NB4 (cell line): Measurements from ENCODE around the gene KASH5.

Experiments used
- MAX ChIP-seq: IDR thresholded peaks from 2 replicates; pipeline ENCODE4 v1.6.1; 2011; ENCODE audit warnings: low read depth, low read length
- MYC ChIP-seq: IDR thresholded peaks from 2 replicates; pipeline ENCODE4 v1.6.1; 2011; ENCODE audit warnings: low read depth, low read length
- POLR2A ChIP-seq: IDR thresholded peaks from 2 replicates; pipeline ENCODE4 v1.6.1; 2011; ENCODE audit warnings: mild to moderate bottlenecking; ENCODE audit not compliant: insufficient read length; ENCODE audit errors: extremely low read depth
- TF ChIP-seq, protein P1 (sequence below): IDR thresholded peaks from one replicate; pipeline ENCODE4 v1.5.1; 2012; ENCODE audit warnings: low read depth, low read length

DNA sequence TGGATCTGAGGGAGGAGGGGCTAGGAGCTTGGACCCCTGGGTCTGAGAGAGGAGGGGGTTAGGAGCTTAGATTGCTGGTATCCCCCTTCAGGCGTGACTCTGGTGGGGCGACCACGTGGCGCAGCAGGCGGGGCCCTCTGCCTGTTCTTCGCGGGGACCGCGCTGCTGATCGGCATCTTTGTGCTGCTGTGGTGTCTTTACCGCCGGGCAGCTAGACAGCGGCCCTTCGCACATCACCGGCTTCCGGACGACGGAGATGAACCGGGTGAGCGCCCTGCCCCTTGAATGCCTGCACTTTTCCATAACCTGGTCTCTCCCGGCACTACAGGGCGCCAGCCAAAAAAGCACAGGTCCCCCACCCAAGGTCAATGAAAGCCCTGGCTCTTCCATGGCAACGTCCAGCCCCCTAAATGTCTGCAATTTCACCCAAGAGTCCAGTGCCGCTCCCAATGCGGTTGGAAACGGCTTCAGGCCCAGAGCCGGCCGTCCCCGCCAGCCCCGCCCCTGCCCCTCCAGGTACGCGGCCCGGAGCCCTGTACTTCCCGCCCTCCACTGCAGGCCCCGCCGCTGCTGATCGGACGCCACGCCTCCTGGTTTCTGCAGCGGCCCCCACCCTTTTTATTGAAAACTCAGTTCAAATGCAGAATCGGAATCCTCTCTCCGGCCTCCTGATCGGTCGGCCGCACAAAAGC is 40.0 kb downstream of the KASH5 start:
- TF ChIP-seq, protein P1, sequence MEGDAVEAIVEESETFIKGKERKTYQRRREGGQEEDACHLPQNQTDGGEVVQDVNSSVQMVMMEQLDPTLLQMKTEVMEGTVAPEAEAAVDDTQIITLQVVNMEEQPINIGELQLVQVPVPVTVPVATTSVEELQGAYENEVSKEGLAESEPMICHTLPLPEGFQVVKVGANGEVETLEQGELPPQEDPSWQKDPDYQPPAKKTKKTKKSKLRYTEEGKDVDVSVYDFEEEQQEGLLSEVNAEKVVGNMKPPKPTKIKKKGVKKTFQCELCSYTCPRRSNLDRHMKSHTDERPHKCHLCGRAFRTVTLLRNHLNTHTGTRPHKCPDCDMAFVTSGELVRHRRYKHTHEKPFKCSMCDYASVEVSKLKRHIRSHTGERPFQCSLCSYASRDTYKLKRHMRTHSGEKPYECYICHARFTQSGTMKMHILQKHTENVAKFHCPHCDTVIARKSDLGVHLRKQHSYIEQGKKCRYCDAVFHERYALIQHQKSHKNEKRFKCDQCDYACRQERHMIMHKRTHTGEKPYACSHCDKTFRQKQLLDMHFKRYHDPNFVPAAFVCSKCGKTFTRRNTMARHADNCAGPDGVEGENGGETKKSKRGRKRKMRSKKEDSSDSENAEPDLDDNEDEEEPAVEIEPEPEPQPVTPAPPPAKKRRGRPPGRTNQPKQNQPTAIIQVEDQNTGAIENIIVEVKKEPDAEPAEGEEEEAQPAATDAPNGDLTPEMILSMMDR, result no peak
- TF ChIP-seq POLR2A (no peak), MAX (no peak), MYC (no peak)
